ENCODE results near the gene SKAP1.

GRCh38 chr17:48392857-48393256 lies 37.2 kb downstream of the SKAP1 start:
- no peak for TF ChIP-seq POLR2A (IDR thresholded peaks at IDR 0.05)
- no peak for TF ChIP-seq CTCF (IDR thresholded peaks at IDR 0.05)
- no peak for TF ChIP-seq POLR2AphosphoS5 (IDR thresholded peaks at IDR 0.05)
